ENCODE results near the gene MRPL51. TPM values are rescaled to one million over a fixed set of nuclear protein-coding genes. Genes with fewer than 3 reads are reported as not detected.

MRPL51 gene
- total and polyA plus RNA-seq, 2 experiments from 2014 or later, result 57.4 to 231 TPM

DNA sequence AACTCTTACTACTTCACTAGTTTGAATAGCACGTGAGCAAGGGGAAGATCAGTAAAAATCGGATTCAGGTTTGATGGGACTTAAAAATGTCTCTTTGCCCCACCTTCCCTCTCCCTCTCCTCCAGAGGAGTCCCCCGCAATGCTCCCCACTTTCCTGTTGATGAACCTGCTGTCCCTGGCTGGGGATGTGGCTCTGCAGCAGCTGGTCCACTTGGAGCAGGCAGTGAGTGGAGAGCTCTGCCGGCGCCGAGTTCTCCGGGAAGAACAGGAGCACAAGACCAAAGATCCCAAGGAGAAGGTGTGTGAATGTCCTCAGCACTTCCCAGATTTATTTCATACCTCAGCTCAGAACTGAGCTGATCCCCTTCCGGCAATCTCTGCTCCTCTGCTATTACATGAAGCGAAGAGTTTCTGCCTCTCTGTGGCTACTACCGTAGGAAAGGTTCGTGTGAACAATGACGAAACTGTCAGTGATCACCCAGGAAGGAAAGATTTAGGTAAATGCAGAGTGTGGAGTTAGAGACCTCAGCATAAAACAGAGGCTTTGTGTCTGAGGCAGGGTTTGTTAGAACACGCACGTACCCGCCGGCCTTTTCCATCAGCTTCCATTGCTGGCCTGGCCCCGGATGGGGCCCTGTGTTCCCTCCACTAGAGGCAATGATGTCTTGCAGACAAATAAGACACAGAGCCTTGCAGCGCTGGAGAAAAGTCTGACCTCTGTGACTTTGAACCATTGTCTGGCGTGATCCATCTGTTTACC lies 33.9 kb upstream of the MRPL51 start:
- no peak overlapping the region for H3K4me3 ChIP-seq
- H3K79me2 ChIP-seq, result peaks cover 11% of the 10 kb centered on the region
- H3K36me3 ChIP-seq (replicated peaks; ENCODE audit: insufficient read depth, low read depth), result no peaks in the 10 kb centered on the region
- DNase-seq (ENCODE audit: low spot score), result no peak
- no peaks in the 10 kb centered on the region for H3K27me3 ChIP-seq
- TF ChIP-seq EZH2 (IDR thresholded peaks at IDR 0.05; ENCODE audit: borderline replicate concordance), result no peak
- TF ChIP-seq EZH2phosphoT487 (IDR thresholded peaks at IDR 0.05; ENCODE audit: low read depth, severe bottlenecking, unreplicated experiment), result no peak
- TF ChIP-seq, protein P1, sequence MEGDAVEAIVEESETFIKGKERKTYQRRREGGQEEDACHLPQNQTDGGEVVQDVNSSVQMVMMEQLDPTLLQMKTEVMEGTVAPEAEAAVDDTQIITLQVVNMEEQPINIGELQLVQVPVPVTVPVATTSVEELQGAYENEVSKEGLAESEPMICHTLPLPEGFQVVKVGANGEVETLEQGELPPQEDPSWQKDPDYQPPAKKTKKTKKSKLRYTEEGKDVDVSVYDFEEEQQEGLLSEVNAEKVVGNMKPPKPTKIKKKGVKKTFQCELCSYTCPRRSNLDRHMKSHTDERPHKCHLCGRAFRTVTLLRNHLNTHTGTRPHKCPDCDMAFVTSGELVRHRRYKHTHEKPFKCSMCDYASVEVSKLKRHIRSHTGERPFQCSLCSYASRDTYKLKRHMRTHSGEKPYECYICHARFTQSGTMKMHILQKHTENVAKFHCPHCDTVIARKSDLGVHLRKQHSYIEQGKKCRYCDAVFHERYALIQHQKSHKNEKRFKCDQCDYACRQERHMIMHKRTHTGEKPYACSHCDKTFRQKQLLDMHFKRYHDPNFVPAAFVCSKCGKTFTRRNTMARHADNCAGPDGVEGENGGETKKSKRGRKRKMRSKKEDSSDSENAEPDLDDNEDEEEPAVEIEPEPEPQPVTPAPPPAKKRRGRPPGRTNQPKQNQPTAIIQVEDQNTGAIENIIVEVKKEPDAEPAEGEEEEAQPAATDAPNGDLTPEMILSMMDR (IDR thresholded peaks at IDR 0.05; ENCODE audit: poor library complexity), result no peak
- no peak overlapping the region for H2AFZ ChIP-seq
- no peaks in the 10 kb centered on the region for H3K9me2 ChIP-seq (replicated peaks; ENCODE audit: insufficient read depth)
- H3K4me1 ChIP-seq (ENCODE audit: insufficient read depth), result peaks cover 6% of the 10 kb centered on the region
- no peaks in the 10 kb centered on the region for H4K20me1 ChIP-seq (ENCODE audit: insufficient read depth, poor library complexity, severe bottlenecking)
- no peaks in the 10 kb centered on the region for H3K9me3 ChIP-seq (ENCODE audit: low read depth)
- 92% methylated on average over 19 of the region's 19 CpGs for WGBS (ENCODE audit: low lambda C conversion rate, missing lambda C conversion rate)
- no peak overlapping the region for H3K4me2 ChIP-seq
- no peak overlapping the region for H3K27ac ChIP-seq

DNA sequence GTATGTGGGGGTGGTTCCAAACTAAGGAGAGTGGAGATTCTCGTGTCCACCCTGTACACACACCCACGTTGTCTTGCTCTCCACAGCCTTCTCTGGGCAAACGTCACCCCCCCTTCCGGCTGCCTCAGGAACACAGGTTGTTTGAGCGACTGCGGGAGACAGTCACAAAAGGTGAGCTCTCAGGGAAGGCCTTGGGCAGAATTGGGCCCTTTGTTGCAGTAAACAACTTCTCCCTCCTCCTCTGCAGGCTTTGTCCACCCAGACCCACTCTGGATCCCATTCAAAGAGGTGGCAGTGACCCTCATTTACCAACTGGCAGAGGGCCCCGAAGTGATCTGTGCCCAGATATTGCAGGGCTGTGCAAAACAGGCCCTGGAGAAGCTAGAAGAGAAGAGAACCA lies 33.1 kb upstream of the MRPL51 start:
- H3K36me3 ChIP-seq (replicated peaks; ENCODE audit: insufficient read depth, low read depth), result no peaks in the 10 kb centered on the region
- 93% methylated on average over 7 of the region's 7 CpGs for WGBS (ENCODE audit: low lambda C conversion rate, missing lambda C conversion rate)
- H3K4me2 ChIP-seq, result no peak overlapping the region

DNA sequence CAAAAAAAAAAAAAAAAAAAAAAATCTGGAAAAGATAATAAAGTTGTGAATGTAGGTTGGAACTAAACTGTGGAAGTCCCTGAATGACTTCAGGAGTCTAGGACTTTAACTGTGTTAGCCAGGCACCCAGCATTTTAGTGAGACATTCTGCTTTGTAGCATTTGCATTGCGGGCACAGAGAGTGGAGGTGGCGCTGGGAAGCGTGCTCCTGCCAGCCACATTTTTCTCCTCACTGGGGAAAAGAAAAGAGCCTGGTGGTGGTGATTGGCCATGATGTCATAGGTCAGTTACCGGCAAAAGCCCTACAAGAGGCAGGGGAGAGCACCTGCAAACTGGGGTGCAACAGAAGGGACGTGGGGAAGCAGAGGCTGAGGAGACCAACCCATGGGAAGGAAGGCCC lies 31.6 kb upstream of the MRPL51 start:
- Histone ChIP-seq H3K4me2 (no peak overlapping the region), H3K36me3 (replicated peaks; ENCODE audit: insufficient read depth, low read depth) (no peaks in the 10 kb centered on the region), H3K27ac (no peak overlapping the region), H3K4me3 (no peak overlapping the region), H3K9me3 (ENCODE audit: low read depth) (no peaks in the 10 kb centered on the region), H3K79me2 (no peaks in the 10 kb centered on the region), H3K4me1 (ENCODE audit: insufficient read depth) (no peaks in the 10 kb centered on the region), H2AFZ (no peak overlapping the region), H4K20me1 (ENCODE audit: insufficient read depth, poor library complexity, severe bottlenecking) (no peaks in the 10 kb centered on the region), H3K27me3 (no peaks in the 10 kb centered on the region), H3K9me2 (replicated peaks; ENCODE audit: insufficient read depth) (no peaks in the 10 kb centered on the region)
- WGBS (ENCODE audit: low lambda C conversion rate, missing lambda C conversion rate), result 97% methylated on average over 5 of the region's 5 CpGs
- TF ChIP-seq, protein P1 (IDR thresholded peaks at IDR 0.05; ENCODE audit: poor library complexity), result no peak
- TF ChIP-seq EZH2 (IDR thresholded peaks at IDR 0.05; ENCODE audit: borderline replicate concordance) (no peak), EZH2phosphoT487 (IDR thresholded peaks at IDR 0.05; ENCODE audit: low read depth, severe bottlenecking, unreplicated experiment) (no peak)
- no peak for DNase-seq (ENCODE audit: low spot score)

More for the DNA sequence above, 33.1 kb upstream of the MRPL51 start:
- H3K9me2 ChIP-seq (replicated peaks; ENCODE audit: insufficient read depth), result no peaks in the 10 kb centered on the region
- peaks cover 5% of the 10 kb centered on the region for H3K79me2 ChIP-seq
- H3K9me3 ChIP-seq (ENCODE audit: low read depth), result no peaks in the 10 kb centered on the region
- no peak for DNase-seq (ENCODE audit: low spot score)
- no peak overlapping the region for H3K4me3 ChIP-seq
- no peaks in the 10 kb centered on the region for H3K27me3 ChIP-seq
- no peak overlapping the region for H3K27ac ChIP-seq
- TF ChIP-seq EZH2 (IDR thresholded peaks at IDR 0.05; ENCODE audit: borderline replicate concordance) (no peak), EZH2phosphoT487 (IDR thresholded peaks at IDR 0.05; ENCODE audit: low read depth, severe bottlenecking, unreplicated experiment) (no peak)
- TF ChIP-seq, protein P1 (IDR thresholded peaks at IDR 0.05; ENCODE audit: poor library complexity), result no peak
- no peaks in the 10 kb centered on the region for H3K4me1 ChIP-seq (ENCODE audit: insufficient read depth)
- no peak overlapping the region for H2AFZ ChIP-seq
- H4K20me1 ChIP-seq (ENCODE audit: insufficient read depth, poor library complexity, severe bottlenecking), result no peaks in the 10 kb centered on the region
